Naive thymus-derived CD4-positive, alpha-beta T cell (primary cell): Measurements from ENCODE around the gene SH2D2A. TPM values are rescaled to one million over a fixed set of nuclear protein-coding genes. Genes with fewer than 3 reads are reported as not detected.
A peak's percentile ranks its signal among the peaks of the same experiment; 100 is the strongest.

ENCODE experiments used
- ATAC-seq: fragments of 150-1000 bp; cut with Tn5 transposase; 2 replicates; pipeline ENCODE4 v1.10.0; 2021; ENCODE audit warnings: mild to moderate bottlenecking, moderate library complexity
- CTCF ChIA-PET: fragments of 350-600 bp; sonication (Branson Sonifier 250); formaldehyde crosslinking; loops from one replicate; lab custom pipeline; 2021; ENCODE audit warnings: antibody characterized with exemption; lab: Charles Lee
- POLR2A ChIA-PET: fragments of 350-600 bp; sonication (Branson Sonifier 250); formaldehyde crosslinking; loops from one replicate; lab custom pipeline; 2021; ENCODE audit warnings: antibody characterized with exemption, inconsistent platforms; lab: Charles Lee
- DNase-seq, 9 donors: peaks; one replicate each; pipeline versions ENCODE4 v3.0.0 to v3.0.0-alpha.2; 2020 to 2022; ENCODE audit warnings: mixed read lengths in 1 of 9
- H3K27ac ChIP-seq: one replicate; pipeline ENCODE4 v1.7.0; 2013; ENCODE audit warnings: mild to moderate bottlenecking, low read depth, low read length, moderate library complexity
- H3K27me3 ChIP-seq, 2 donors: one replicate each; pipeline ENCODE4 v1.7.0; 2013; ENCODE audit warnings: low read length in 2 of 2, mild to moderate bottlenecking in 2 of 2, moderate library complexity in 2 of 2; ENCODE audit not compliant: control insufficient read depth in 2 of 2, insufficient read depth in 2 of 2
- H3K36me3 ChIP-seq, 3 experiments: 1 replicate in 2 of 3; 2 replicates in 1 of 3; pipeline ENCODE4 v1.7.0; 2013; ENCODE audit warnings: low read length in 3 of 3, mild to moderate bottlenecking in 3 of 3, moderate library complexity in 1 of 3; ENCODE audit not compliant: insufficient read depth in 3 of 3, control insufficient read depth in 2 of 3
- H3K4me1 ChIP-seq, 2 donors: one replicate each; pipeline ENCODE4 v1.7.0; 2013; ENCODE audit warnings: low read length in 2 of 2, mild to moderate bottlenecking in 2 of 2, moderate library complexity in 1 of 2; ENCODE audit not compliant: control insufficient read depth in 2 of 2, insufficient read depth in 2 of 2
- H3K4me3 ChIP-seq: 2 replicates; pipeline ENCODE4 v1.7.0; 2013; ENCODE audit warnings: mild to moderate bottlenecking, low read length
- H3K9me3 ChIP-seq, 3 experiments: 1 replicate in 2 of 3; 2 replicates in 1 of 3; pipeline ENCODE4 v1.7.0; 2013; ENCODE audit warnings: low read length in 3 of 3; ENCODE audit not compliant: control insufficient read depth in 2 of 3
- H3K27ac Mint-ChIP-seq, 9 donors: one replicate each; pipeline ENCODE4 v1.8.0; 2020 to 2022; ENCODE audit warnings: mixed read lengths in 9 of 9, mild to moderate bottlenecking in 8 of 9, moderate library complexity in 5 of 9, inconsistent platforms in 2 of 9
- H3K27me3 Mint-ChIP-seq, 5 donors: one replicate each; pipeline ENCODE4 v1.8.0; 2021 to 2022; ENCODE audit warnings: mixed read lengths in 5 of 5, mild to moderate bottlenecking in 1 of 5
- H3K36me3 Mint-ChIP-seq, 5 donors: one replicate each; pipeline ENCODE4 v1.8.0; 2020 to 2022; ENCODE audit warnings: mixed read lengths in 5 of 5, mild to moderate bottlenecking in 3 of 5, inconsistent platforms in 1 of 5
- H3K4me1 Mint-ChIP-seq, 7 donors: one replicate each; pipeline ENCODE4 v1.8.0; 2020 to 2022; ENCODE audit warnings: mixed read lengths in 7 of 7, mild to moderate bottlenecking in 3 of 7, inconsistent platforms in 1 of 7
- H3K4me3 Mint-ChIP-seq, 10 donors: one replicate each; pipeline ENCODE4 v1.8.0; 2020 to 2022; ENCODE audit warnings: mild to moderate bottlenecking in 10 of 10, mixed read lengths in 10 of 10, moderate library complexity in 6 of 10, inconsistent platforms in 2 of 10
- H3K9me3 Mint-ChIP-seq, 11 donors: one replicate each; pipeline ENCODE4 v1.8.0; 2020 to 2022; ENCODE audit warnings: mixed read lengths in 11 of 11, mild to moderate bottlenecking in 4 of 11, inconsistent platforms in 1 of 11, moderate library complexity in 1 of 11
- intact Hi-C, 2 donors: fragments of 100-400 bp; cut with micrococcal nuclease; formaldehyde crosslinking; loops; one replicate each; pipeline ENCODE4 v1.15.1; 2023
- polyA plus RNA-seq, 2 donors: library from polyadenylated mRNA; unstranded; fragments of 300-500 nt; fragmentation: Illumina TruSeq; gene quantifications; one replicate each; pipeline ENCODE4 v1.2.3, GENCODE V29; 2021
- total RNA-seq, 6 experiments: library from RNA in 5 of 6; stranded (reverse) in 5 of 6; gene quantifications; 1 replicate in 5 of 6; 2 replicates in 1 of 6; pipeline ENCODE4 v1.2.3 and lab custom pipeline; 2021 to 2026

The SH2D2A gene
- total and polyA plus RNA-seq, 7 experiments from 2014 or later, result 12.7 to 164 (median 15.7) TPM

- no peaks in the 10 kb centered on the region for H3K9me3 ChIP-seq
- H3K4me1 ChIP-seq, result peaks cover 0 to 7% of the 10 kb centered on the region in 2 donors
- ATAC-seq (no peak), DNase-seq (no peak)
- ChIA-PET CTCF (interaction anchor here (0.9 to 1.3 kb wide), 3 partner anchors 14 to 163 kb away, joined by 3 read pairs; no protein-coding TSS in a partner anchor), POLR2A (interaction anchor here (1.5 kb wide), 1 partner anchor 10 kb away, joined by 3 read pairs; no protein-coding TSS in a partner anchor)
- Mint-ChIP-seq H3K27ac (no peak overlapping the region), H3K9me3 (no peaks in the 10 kb centered on the region), H3K36me3 (no peaks in the 10 kb centered on the region), H3K27me3 (peaks cover 0 to 26% (median 7%) of the 10 kb centered on the region in 5 donors), H3K4me3 (no peak overlapping the region), H3K4me1 (peaks cover 7 to 21% (median 15%) of the 10 kb centered on the region in 7 donors)
- H3K27me3 ChIP-seq, result no peaks in the 10 kb centered on the region
- H3K27ac ChIP-seq, result no peak overlapping the region
- H3K36me3 ChIP-seq, result no peaks in the 10 kb centered on the region
- H3K4me3 ChIP-seq, result no peak overlapping the region
- intact Hi-C loops, result no loop called here
Observed at GRCh38 chr1:156852418-156852874, 35.8 kb upstream of the SH2D2A start.

DNA sequence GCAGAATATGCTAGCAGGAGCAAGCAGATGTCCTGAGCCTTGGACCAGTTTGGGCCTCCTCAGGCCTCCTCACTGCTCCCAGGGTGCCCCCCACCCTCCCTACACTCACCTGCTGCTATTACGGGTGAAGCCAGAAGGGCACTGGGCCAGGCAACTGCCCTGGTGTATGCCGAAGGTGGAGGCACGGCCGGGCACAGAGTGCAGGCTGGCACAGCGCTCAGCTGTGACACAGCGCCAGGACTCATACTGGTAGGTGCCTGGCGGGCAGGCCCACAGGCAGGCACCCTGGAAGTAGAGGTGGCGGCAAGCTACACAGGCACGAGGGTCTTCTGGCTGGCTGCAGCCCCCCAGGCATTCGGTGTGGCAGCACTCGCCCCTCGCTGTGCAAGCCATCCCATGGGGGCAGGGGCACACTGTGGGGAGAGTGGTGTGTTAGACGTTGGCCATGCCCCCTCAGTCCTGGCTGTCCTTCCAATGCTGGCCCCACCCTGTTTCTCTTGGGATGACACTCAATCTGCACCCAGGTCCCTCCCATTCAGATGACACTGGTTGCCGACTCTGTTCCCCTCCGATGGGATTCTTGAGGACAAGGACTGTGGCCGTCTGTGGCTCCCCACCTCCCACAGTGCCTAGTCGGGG, 35.2 kb upstream of the SH2D2A start:
- no peak overlapping the region for H3K4me3 Mint-ChIP-seq
- H3K27ac Mint-ChIP-seq, result no peak overlapping the region
- ATAC-seq (no peak), DNase-seq (no peak)
- CTCF ChIA-PET, result interaction anchor here (0.9 to 1.3 kb wide), 3 partner anchors 14 to 162 kb away, joined by 3 read pairs; no protein-coding TSS in a partner anchor
- no peaks in the 10 kb centered on the region for H3K36me3 ChIP-seq
- no peaks in the 10 kb centered on the region for H3K36me3 Mint-ChIP-seq
- intact Hi-C loops, result no loop called here
- H3K4me1 ChIP-seq, result peaks cover 0 to 7% of the 10 kb centered on the region in 2 donors
- H3K27me3 ChIP-seq, result no peaks in the 10 kb centered on the region
- H3K27ac ChIP-seq, result no peak overlapping the region
- POLR2A ChIA-PET, result no interaction called here
- H3K4me3 ChIP-seq, result no peak overlapping the region
- no peaks in the 10 kb centered on the region for H3K9me3 Mint-ChIP-seq
- H3K9me3 ChIP-seq, result no peaks in the 10 kb centered on the region
- H3K27me3 Mint-ChIP-seq, result peaks cover 0 to 26% (median 7%) of the 10 kb centered on the region in 5 donors
- H3K4me1 Mint-ChIP-seq, result peaks cover 7 to 23% (median 15%) of the 10 kb centered on the region in 7 donors

- peak overlapping the region; percentile 47 for H3K4me3 ChIP-seq
- H3K4me1 ChIP-seq, result peaks cover 0 to 19% of the 10 kb centered on the region in 2 donors
- DNase-seq, result no peak
- peaks cover 10 to 39% (median 30%) of the 10 kb centered on the region in 7 donors for H3K4me1 Mint-ChIP-seq
- H3K9me3 ChIP-seq, result no peaks in the 10 kb centered on the region
- CTCF ChIA-PET, result interaction anchor here (0.6 to 4.4 kb wide), 6 partner anchors 11 to 757 kb away, joined by 3 to 24 read pairs (median 4); partner anchors contain the start of genes INSRR and NTRK1
- H3K36me3 Mint-ChIP-seq, result peaks cover 0 to under 1% (median 0%) of the 10 kb centered on the region in 5 donors
- intact Hi-C loops, result loop anchor here in 1 of 2 donors (2.0 kb wide), 1 partner anchor 14 kb away; no protein-coding TSS in a partner anchor
- POLR2A ChIA-PET, result interaction anchor here (0.6 to 1.7 kb wide), 4 partner anchors 9 to 46 kb away, joined by 3 to 6 read pairs (median 5); partner anchors contain the start of gene NTRK1
- peaks cover 0 to 2% (median 0%) of the 10 kb centered on the region in 11 donors for H3K9me3 Mint-ChIP-seq
- no peaks in the 10 kb centered on the region for H3K36me3 ChIP-seq
- H3K27me3 Mint-ChIP-seq, result peaks cover 3 to 40% (median 22%) of the 10 kb centered on the region in 5 donors
- no peak overlapping the region for H3K27ac ChIP-seq
- H3K27me3 ChIP-seq, result peaks cover 0 to 3% of the 10 kb centered on the region in 2 donors
- H3K27ac Mint-ChIP-seq, result peak overlapping the region in 7 of 9 donors; percentile 10 to 86 (median 58)
- ATAC-seq, result no peak
- H3K4me3 Mint-ChIP-seq, result peak overlapping the region in 9 of 10 donors; percentile 53 to 80 (median 65)
Observed at GRCh38 chr1:156849151-156849496, 32.5 kb upstream of the SH2D2A start.

DNA sequence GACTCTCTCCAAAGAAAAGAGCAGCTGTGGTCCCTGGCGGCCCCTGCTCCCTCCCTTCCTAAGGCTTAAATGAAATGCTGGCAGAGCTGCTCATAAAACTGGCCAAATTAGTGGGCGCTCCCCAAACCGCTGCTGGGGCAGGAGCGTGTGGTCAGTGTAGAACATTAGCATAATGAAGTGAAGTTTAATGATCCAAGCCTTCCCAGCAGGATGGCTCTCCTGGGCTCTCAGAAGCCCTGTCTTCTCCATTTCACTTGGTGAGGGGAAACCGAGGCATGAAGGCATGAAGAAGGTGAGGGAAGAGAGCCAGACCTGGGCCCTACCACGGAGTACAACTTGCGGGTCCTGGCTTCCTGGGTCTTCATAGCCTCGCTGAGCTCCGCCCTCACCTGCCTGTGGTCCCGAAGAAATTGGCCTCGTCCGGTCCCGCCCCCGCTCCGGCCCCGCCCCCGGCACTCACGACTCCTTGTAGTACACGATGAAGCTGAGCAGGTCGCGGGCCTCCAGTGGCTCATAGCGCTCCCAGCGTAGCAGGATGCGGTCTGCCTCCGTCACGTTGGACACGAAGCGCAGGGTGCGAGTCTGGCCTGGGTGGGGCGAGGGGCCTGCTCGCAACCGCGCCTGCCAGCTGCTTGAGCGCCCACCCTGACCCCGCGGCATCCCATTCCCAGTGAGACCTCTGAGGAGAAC, 32.0 kb upstream of the SH2D2A start:
- H3K4me1 Mint-ChIP-seq, result peaks cover 10 to 43% (median 34%) of the 10 kb centered on the region in 7 donors
- peak overlapping the region in 6 of 9 donors; percentile 44 to 86 (median 74) for H3K27ac Mint-ChIP-seq
- Histone ChIP-seq H3K36me3 (no peaks in the 10 kb centered on the region), H3K9me3 (no peaks in the 10 kb centered on the region), H3K4me1 (peaks cover 0 to 19% of the 10 kb centered on the region in 2 donors), H3K27me3 (peaks cover 0 to 3% of the 10 kb centered on the region in 2 donors), H3K4me3 (peak overlapping the region; percentile 47), H3K27ac (no peak overlapping the region)
- peak; percentile 83 for ATAC-seq
- peaks cover 8 to 43% (median 27%) of the 10 kb centered on the region in 5 donors for H3K27me3 Mint-ChIP-seq
- peaks cover 0 to 2% (median 0%) of the 10 kb centered on the region in 11 donors for H3K9me3 Mint-ChIP-seq
- peak overlapping the region; percentile 57 to 80 (median 65) for H3K4me3 Mint-ChIP-seq
- peak; percentile 36 to 66 (median 60) for DNase-seq
- CTCF ChIA-PET, result interaction anchor here (0.6 to 4.4 kb wide), 7 partner anchors 8 to 756 kb away, joined by 3 to 24 read pairs (median 3); partner anchors contain the start of genes INSRR and NTRK1
- intact Hi-C loops, result loop anchor here (1.0 to 2.0 kb wide), 2 partner anchors 14 to 32 kb away; partner anchors contain the start of gene SH2D2A (in 1 of the 2)
- H3K36me3 Mint-ChIP-seq, result peaks cover 0 to 2% (median 0%) of the 10 kb centered on the region in 5 donors
- POLR2A ChIA-PET, result interaction anchor here (0.6 to 1.7 kb wide), 6 partner anchors 9 to 92 kb away, joined by 3 to 6 read pairs (median 4); partner anchors contain the start of gene NTRK1

- CTCF ChIA-PET, result interaction anchor here (0.7 to 4.4 kb wide), 4 partner anchors 9 to 35 kb away, joined by 3 to 24 read pairs (median 13); partner anchors contain the start of genes INSRR and NTRK1
- no peak overlapping the region for H3K27ac ChIP-seq
- no peaks in the 10 kb centered on the region for H3K9me3 ChIP-seq
- no peaks in the 10 kb centered on the region for H3K36me3 ChIP-seq
- peak overlapping the region; percentile 2 to 80 (median 65) for H3K4me3 Mint-ChIP-seq
- peak overlapping the region; percentile 31 for H3K4me3 ChIP-seq
- POLR2A ChIA-PET, result interaction anchor here (0.9 to 1.7 kb wide), 5 partner anchors 9 to 91 kb away, joined by 3 to 6 read pairs (median 5); partner anchors contain the start of gene NTRK1
- DNase-seq, result no peak
- ATAC-seq, result no peak
- peaks cover 0 to 3% of the 10 kb centered on the region in 2 donors for H3K27me3 ChIP-seq
- peaks cover 0 to 19% of the 10 kb centered on the region in 2 donors for H3K4me1 ChIP-seq
- peaks cover 15 to 47% (median 33%) of the 10 kb centered on the region in 5 donors for H3K27me3 Mint-ChIP-seq
- peaks cover 10 to 43% (median 34%) of the 10 kb centered on the region in 7 donors for H3K4me1 Mint-ChIP-seq
- peaks cover 0 to 2% (median 0%) of the 10 kb centered on the region in 5 donors for H3K36me3 Mint-ChIP-seq
- H3K9me3 Mint-ChIP-seq, result peaks cover 0 to 3% (median 0%) of the 10 kb centered on the region in 11 donors
- intact Hi-C loops, result loop anchor here (1.0 to 2.0 kb wide), 2 partner anchors 15 to 32 kb away; partner anchors contain the start of gene SH2D2A (in 1 of the 2)
- H3K27ac Mint-ChIP-seq, result peak overlapping the region in 6 of 9 donors; percentile 44 to 86 (median 70)
Observed at GRCh38 chr1:156847591-156848460, 31.2 kb upstream of the SH2D2A start.
